GM18498 (cell line): ENCODE measurements around the gene SPTB.

Experiments used
- ATAC-seq: cut with Tn5 transposase; IDR thresholded peaks from one replicate; pipeline ENCODE4 v1.9.1; 2021; ENCODE audit warnings: mild to moderate bottlenecking, moderate library complexity; ENCODE audit not compliant: unreplicated experiment

The SPTB gene

GRCh38 chr14:64717870-64718269 lies 161.8 kb downstream of the SPTB start:
- ATAC-seq = no peak

GRCh38 chr14:64715628-64716412 lies 163.9 kb downstream of the SPTB start:
- ATAC-seq = no peak

GRCh38 chr14:64715146-64715627 lies 164.5 kb downstream of the SPTB start:
- ATAC-seq = no peak

- no peak for ATAC-seq
Observed at GRCh38 chr14:64714432-64715025, 165.2 kb downstream of the SPTB start.

GRCh38 chr14:64713677-64714076 lies 166.0 kb downstream of the SPTB start:
- no peak for ATAC-seq

GRCh38 chr14:64711039-64711438 lies 168.7 kb downstream of the SPTB start:
- ATAC-seq = no peak

- ATAC-seq = no peak
Observed at GRCh38 chr14:64709126-64709525, 170.6 kb downstream of the SPTB start.

- no peak for ATAC-seq
Observed at GRCh38 chr14:64708148-64709004, 171.3 kb downstream of the SPTB start.

GRCh38 chr14:64707661-64708060 lies 172.0 kb downstream of the SPTB start:
- ATAC-seq = no peak

GRCh38 chr14:64706593-64707193 lies 173.0 kb downstream of the SPTB start:
- no peak for ATAC-seq

GRCh38 chr14:64706119-64706592 lies 173.6 kb downstream of the SPTB start:
- no peak for ATAC-seq

- no peak for ATAC-seq
Observed at GRCh38 chr14:64705381-64706118, 174.2 kb downstream of the SPTB start.

- ATAC-seq = no peak
Observed at GRCh38 chr14:64704743-64705380, 174.8 kb downstream of the SPTB start.

- no peak for ATAC-seq
Observed at GRCh38 chr14:64704143-64704742, 175.5 kb downstream of the SPTB start, which contains the start of gene PLEKHG3. TSS of gene PLEKHG3 (plus strand) at chr14:64704424. CDS start at chr14:64727632, 23,208 bp downstream.

GRCh38 chr14:64703395-64704142 lies 176.1 kb downstream of the SPTB start:
- ATAC-seq = no peak

GRCh38 chr14:64702493-64703394 lies 177.0 kb downstream of the SPTB start:
- ATAC-seq = no peak

- no peak for ATAC-seq
Observed at GRCh38 chr14:64701660-64702059, 178.0 kb downstream of the SPTB start.
